Measurements from ENCODE around the gene LZIC. TPM values are rescaled to one million over a fixed set of nuclear protein-coding genes. Genes with fewer than 3 reads are reported as not detected.

Gene LZIC
- total and polyA plus RNA-seq, 9 of the 15 experiments (the other 6 are each of a cell fraction or from before 2014, with no cell fraction given): 32.9 to 109 (median 61.7) TPM

GRCh38 chr1:9909234-9910046 lies 33.8 kb downstream of the LZIC start (continued):
- TF ChIP-seq TSHZ1 (CRISPR knock-in tag; IDR thresholded peaks at IDR 0.05) (no peak), ZNF263 (CRISPR knock-in tag; IDR thresholded peaks at IDR 0.05; ENCODE audit: borderline replicate concordance) (0 out of 2 replicates have a peak, but pooled peaks have one; percentile 43), RREB1 (CRISPR knock-in tag; IDR thresholded peaks at IDR 0.05) (0 out of 2 replicates have a peak, but pooled peaks have one; percentile 40), TFAP4 (CRISPR knock-in tag; IDR thresholded peaks at IDR 0.05; ENCODE audit: borderline replicate concordance) (peak; percentile 69; the same call in 1 of the 2 replicates), PKNOX1 (IDR thresholded peaks at IDR 0.05) (peak; percentile 92), ZNF699 (CRISPR knock-in tag; IDR thresholded peaks at IDR 0.05; ENCODE audit: insufficient replicate concordance) (no peak), CXXC5 (CRISPR knock-in tag; IDR thresholded peaks at IDR 0.05) (0 out of 2 replicates have a peak, but pooled peaks have one; percentile 4), CREB3 (tag; conservative IDR thresholded peaks at IDR 0.05; ENCODE audit: low read depth) (no peak), RFX7 (CRISPR knock-in tag; IDR thresholded peaks at IDR 0.05) (no peak), SAFB (IDR thresholded peaks at IDR 0.05; ENCODE audit: borderline replicate concordance, low read depth, low read length) (no peak)

Data from K562 (cell line).